Neutrophil (primary cell): Measurements from ENCODE around the gene DCAF8L2.
"Not testable (repeated sequence)": the region's sequence is repeated elsewhere in the genome, so short reads cannot be mapped to it uniquely, and the experiment has no call there.

Experiments
- H3K27ac ChIP-seq: fragments of 200-600 bp; sonication (generic); 2 replicates; pipeline ENCODE4 v1.5.1; 2016; ENCODE audit warnings: mild to moderate bottlenecking, moderate library complexity
- H3K27me3 ChIP-seq: fragments of 200-600 bp; sonication (generic); 2 replicates; pipeline ENCODE4 v1.6.0; 2016; ENCODE audit warnings: mild to moderate bottlenecking
- H3K36me3 ChIP-seq: fragments of 200-600 bp; sonication (generic); 2 replicates; pipeline ENCODE4 v1.5.1; 2017
- H3K4me1 ChIP-seq, 2 experiments: fragments of 200-600 bp in 1 of 2; sonication (generic) in 1 of 2; 1 replicate in 1 of 2; 2 replicates in 1 of 2; pipeline versions ENCODE4 v1.5.1 to v1.6.1; 2013 to 2016; ENCODE audit warnings: low read depth in 1 of 2, low read length in 1 of 2, mild to moderate bottlenecking in 1 of 2, moderate library complexity in 1 of 2; ENCODE audit not compliant: control insufficient read depth in 1 of 2, insufficient read depth in 1 of 2
- H3K4me3 ChIP-seq, 2 experiments: fragments of 200-600 bp in 1 of 2; sonication (generic) in 1 of 2; 1 replicate in 1 of 2; 2 replicates in 1 of 2; pipeline ENCODE4 v1.5.1; 2013 to 2016; ENCODE audit warnings: low read depth in 1 of 2, low read length in 1 of 2, mild to moderate bottlenecking in 1 of 2, moderate library complexity in 1 of 2
- H3K9me3 ChIP-seq: fragments of 200-600 bp; sonication (generic); 2 replicates; pipeline ENCODE4 v1.5.1; 2016
- TF ChIP-seq, protein P1 (sequence below): fragments of 200-600 bp; sonication (generic); IDR thresholded peaks from 2 replicates; pipeline ENCODE4 v1.5.1; 2016; ENCODE audit warnings: antibody characterized with exemption

The DCAF8L2 gene

GRCh38 chrX:27715610-27716009, 125.5 kb downstream of the DCAF8L2 start:
- no peak overlapping the region for H3K4me3 ChIP-seq
- no peaks in the 10 kb centered on the region for H3K27me3 ChIP-seq
- TF ChIP-seq, protein P1, sequence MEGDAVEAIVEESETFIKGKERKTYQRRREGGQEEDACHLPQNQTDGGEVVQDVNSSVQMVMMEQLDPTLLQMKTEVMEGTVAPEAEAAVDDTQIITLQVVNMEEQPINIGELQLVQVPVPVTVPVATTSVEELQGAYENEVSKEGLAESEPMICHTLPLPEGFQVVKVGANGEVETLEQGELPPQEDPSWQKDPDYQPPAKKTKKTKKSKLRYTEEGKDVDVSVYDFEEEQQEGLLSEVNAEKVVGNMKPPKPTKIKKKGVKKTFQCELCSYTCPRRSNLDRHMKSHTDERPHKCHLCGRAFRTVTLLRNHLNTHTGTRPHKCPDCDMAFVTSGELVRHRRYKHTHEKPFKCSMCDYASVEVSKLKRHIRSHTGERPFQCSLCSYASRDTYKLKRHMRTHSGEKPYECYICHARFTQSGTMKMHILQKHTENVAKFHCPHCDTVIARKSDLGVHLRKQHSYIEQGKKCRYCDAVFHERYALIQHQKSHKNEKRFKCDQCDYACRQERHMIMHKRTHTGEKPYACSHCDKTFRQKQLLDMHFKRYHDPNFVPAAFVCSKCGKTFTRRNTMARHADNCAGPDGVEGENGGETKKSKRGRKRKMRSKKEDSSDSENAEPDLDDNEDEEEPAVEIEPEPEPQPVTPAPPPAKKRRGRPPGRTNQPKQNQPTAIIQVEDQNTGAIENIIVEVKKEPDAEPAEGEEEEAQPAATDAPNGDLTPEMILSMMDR: no peak
- no peak overlapping the region for H3K27ac ChIP-seq
- no peaks in the 10 kb centered on the region for H3K9me3 ChIP-seq
- H3K36me3 ChIP-seq: no peaks in the 10 kb centered on the region
- H3K4me1 ChIP-seq: no peaks in the 10 kb centered on the region

- no peak overlapping the region for H3K4me3 ChIP-seq
- no peaks in the 10 kb centered on the region for H3K27me3 ChIP-seq
- no peaks in the 10 kb centered on the region for H3K36me3 ChIP-seq
- no peaks in the 10 kb centered on the region for H3K9me3 ChIP-seq
- H3K4me1 ChIP-seq: no peaks in the 10 kb centered on the region
- TF ChIP-seq, protein P1: no peak
- H3K27ac ChIP-seq: no peak overlapping the region
Observed at GRCh38 chrX:27728291-27728690, 138.1 kb downstream of the DCAF8L2 start.

DNA sequence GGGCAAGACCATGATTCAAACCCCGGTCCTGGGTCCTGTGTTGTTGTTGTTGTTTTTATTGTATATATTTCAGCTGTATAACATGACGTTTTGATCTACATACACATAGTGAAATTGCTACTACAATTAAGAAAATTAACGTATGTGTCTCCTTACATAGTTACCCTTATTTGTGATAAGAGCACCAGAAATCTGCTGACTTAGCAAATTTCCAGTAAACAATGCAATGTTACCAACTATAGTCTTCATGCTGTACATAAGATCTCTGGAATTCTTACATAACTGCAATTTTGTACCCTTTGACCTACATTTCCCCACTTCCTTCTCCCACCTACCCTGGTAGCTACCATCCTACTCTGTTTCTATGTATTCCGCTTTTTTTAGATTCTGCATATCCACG, 141.8 kb downstream of the DCAF8L2 start:
- TF ChIP-seq, protein P1: no peak
- Histone ChIP-seq H3K4me3 (no peak overlapping the region), H3K27ac (no peak overlapping the region)

DNA sequence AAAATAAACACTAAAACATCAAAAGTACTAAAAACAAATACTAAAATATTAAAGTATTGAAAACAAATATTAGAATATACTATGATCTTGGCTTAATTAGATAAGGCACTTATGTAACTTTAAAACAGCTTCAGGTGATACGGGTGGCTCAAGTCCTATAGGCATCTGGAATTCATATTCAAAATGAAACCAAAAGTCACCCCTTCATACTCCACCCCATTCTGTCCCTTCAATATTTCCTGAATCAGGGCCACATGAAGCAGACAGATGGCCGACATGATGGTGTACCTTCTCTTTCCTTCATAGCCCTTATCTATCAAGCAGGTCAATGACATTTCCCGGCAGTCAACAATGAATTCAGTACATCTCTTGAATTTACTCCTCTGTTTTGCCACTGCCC, 145.8 kb downstream of the DCAF8L2 start:
- Histone ChIP-seq H3K27ac (no peak overlapping the region), H3K9me3 (no peaks in the 10 kb centered on the region), H3K36me3 (no peaks in the 10 kb centered on the region), H3K27me3 (no peaks in the 10 kb centered on the region), H3K4me1 (no peaks in the 10 kb centered on the region), H3K4me3 (no peak overlapping the region)
- TF ChIP-seq, protein P1: no peak

More for the DNA sequence above, 141.8 kb downstream of the DCAF8L2 start:
- Histone ChIP-seq H3K27me3 (no peaks in the 10 kb centered on the region), H3K36me3 (no peaks in the 10 kb centered on the region), H3K4me1 (no peaks in the 10 kb centered on the region), H3K9me3 (no peaks in the 10 kb centered on the region)

DNA sequence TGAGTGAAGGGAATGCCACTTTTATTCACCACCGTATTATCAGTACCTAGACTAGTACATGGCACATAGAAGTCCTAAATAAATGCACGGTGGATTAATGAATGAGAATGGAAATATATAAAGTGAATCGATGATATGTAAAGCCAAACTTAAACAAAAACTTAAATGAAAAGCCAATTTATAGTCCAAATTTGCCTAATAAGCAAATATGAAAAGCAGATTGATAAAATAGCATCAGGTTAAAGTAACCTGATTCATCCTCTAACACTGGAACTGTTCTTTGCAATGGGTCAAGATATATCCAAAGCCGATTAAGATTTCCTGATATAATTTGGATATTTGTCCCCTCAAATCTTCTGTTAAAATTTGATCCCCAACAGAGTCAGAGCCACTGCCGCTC, 150.8 kb downstream of the DCAF8L2 start:
- TF ChIP-seq, protein P1: no peak
- no peaks in the 10 kb centered on the region for H3K36me3 ChIP-seq
- no peaks in the 10 kb centered on the region for H3K27me3 ChIP-seq
- no peaks in the 10 kb centered on the region for H3K9me3 ChIP-seq
- H3K27ac ChIP-seq: no peak overlapping the region
- H3K4me1 ChIP-seq: no peaks in the 10 kb centered on the region
- no peak overlapping the region for H3K4me3 ChIP-seq

- H3K27me3 ChIP-seq, H3K36me3 ChIP-seq, H3K27ac ChIP-seq, H3K4me1 ChIP-seq, H3K4me3 ChIP-seq, H3K9me3 ChIP-seq: not testable (repeated sequence)
Observed at GRCh38 chrX:27743521-27743920, 153.4 kb downstream of the DCAF8L2 start.
